HG02571 (cell line): ENCODE results near the gene GRAMD1A.
"Not testable (repeated sequence)": the region's sequence is repeated elsewhere in the genome, so short reads cannot be mapped to it uniquely, and the experiment has no call there.

Source experiments
- ATAC-seq: cut with Tn5 transposase; IDR thresholded peaks from one replicate; pipeline ENCODE4 v1.9.1; 2021; ENCODE audit warnings: mild to moderate bottlenecking, moderate library complexity; ENCODE audit not compliant: unreplicated experiment

The GRAMD1A gene

GRCh38 chr19:34976611-34977010 is 23.5 kb upstream of the GRAMD1A start:
- no peak for ATAC-seq

- no peak for ATAC-seq
Measured at GRCh38 chr19:34979819-34980640, 20.1 kb upstream of the GRAMD1A start.

GRCh38 chr19:34982275-34982674 is 17.8 kb upstream of the GRAMD1A start:
- ATAC-seq, result no peak

- no peak for ATAC-seq
Measured at GRCh38 chr19:34983786-34984185, 16.3 kb upstream of the GRAMD1A start.

- ATAC-seq, result no peak
Measured at GRCh38 chr19:34984287-34984686, 15.8 kb upstream of the GRAMD1A start.

- ATAC-seq, result no peak
Measured at GRCh38 chr19:34985249-34986022, 14.7 kb upstream of the GRAMD1A start.

GRCh38 chr19:34988119-34988518 is 12.0 kb upstream of the GRAMD1A start:
- ATAC-seq, result no peak

GRCh38 chr19:34989298-34989697 is 10.8 kb upstream of the GRAMD1A start:
- ATAC-seq, result no peak

- ATAC-seq, result no peak
Measured at GRCh38 chr19:34990578-34991192, 9.4 kb upstream of the GRAMD1A start.

GRCh38 chr19:34991542-34992333 is 8.4 kb upstream of the GRAMD1A start:
- no peak for ATAC-seq

- not testable (repeated sequence) for ATAC-seq
Measured at GRCh38 chr19:34992582-34992981, 7.5 kb upstream of the GRAMD1A start.

GRCh38 chr19:34994286-34994642 is 5.9 kb upstream of the GRAMD1A start:
- ATAC-seq, result no peak

- no peak for ATAC-seq
Measured at GRCh38 chr19:34994643-34995541, 5.2 kb upstream of the GRAMD1A start.

GRCh38 chr19:34995551-34995950 is 4.6 kb upstream of the GRAMD1A start:
- ATAC-seq, result no peak

- ATAC-seq, result no peak
Measured at GRCh38 chr19:34997071-34997617, 3.0 kb upstream of the GRAMD1A start.

GRCh38 chr19:34998224-34998623 is 1.9 kb upstream of the GRAMD1A start:
- not testable (repeated sequence) for ATAC-seq

GRCh38 chr19:34998777-34999497 is 1.2 kb upstream of the GRAMD1A start:
- no peak for ATAC-seq

- no peak for ATAC-seq
Measured at GRCh38 chr19:35000338-35000646, 169 bp downstream of the GRAMD1A start.
